NCI-H2107 (cell line): ENCODE results near the gene VHLL.

Experiments used
- DNase-seq: peaks from one replicate; lab custom pipeline; 2025; lab: John Stamatoyannopoulos, UW

The VHLL gene

DNA sequence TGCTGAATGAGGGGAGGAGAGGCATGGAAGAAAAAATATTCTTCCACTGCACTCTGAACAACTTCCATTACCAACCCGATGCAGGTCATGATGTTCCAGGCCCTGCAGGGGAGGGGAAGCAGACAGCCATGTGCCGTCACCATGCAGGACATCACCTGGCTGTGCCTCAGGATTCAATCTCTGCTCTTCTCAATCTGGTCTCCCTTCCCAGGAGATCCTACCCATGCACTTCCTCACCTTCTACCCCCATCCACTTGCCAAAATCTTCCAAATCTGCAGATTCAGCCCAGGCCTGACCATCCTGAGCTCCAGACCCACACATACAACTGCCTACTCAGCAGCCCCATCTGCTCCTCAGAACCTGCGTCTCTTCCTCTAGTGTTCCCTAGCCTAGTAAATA is 45.5 kb downstream of the VHLL start:
- DNase-seq: no peak

- no peak for DNase-seq
These were observed 47.6 kb downstream of the VHLL start for GRCh38 chr1:156251527-156251926.

DNA sequence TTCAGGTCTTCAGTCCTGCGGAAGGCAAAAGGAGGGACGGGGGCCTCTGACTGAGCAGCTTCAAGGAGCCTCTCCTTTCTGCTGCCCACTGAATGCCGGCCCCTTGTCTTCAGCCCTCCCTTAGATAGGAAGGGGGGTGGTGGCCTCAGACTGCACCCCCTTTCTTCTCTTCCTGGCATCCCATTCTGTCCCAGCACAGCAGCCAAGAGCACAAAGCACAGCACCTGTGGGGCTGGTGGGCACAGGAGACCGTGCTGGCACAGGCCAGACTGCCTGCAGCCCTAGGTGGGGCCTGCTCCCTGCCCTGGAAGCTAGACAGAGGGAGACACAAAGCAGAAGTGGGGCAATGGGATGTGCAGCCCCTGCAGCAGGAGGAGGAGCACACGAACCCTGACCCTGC is 49.5 kb downstream of the VHLL start:
- no peak for DNase-seq
